HepG2 (cell line): ENCODE data around the gene TFDP1. TPM values are rescaled to one million over a fixed set of nuclear protein-coding genes. Genes with fewer than 3 reads are reported as not detected.

Experiments
- ATAC-seq: fragments of 200-7000 bp; cut with Tn5 transposase; 3 replicates; pipeline ENCODE4 v1.9.1; 2020; ENCODE audit warnings: mild to moderate bottlenecking, moderate library complexity
- BruUV-seq: library from RNA; stranded (reverse); fragments of 400-500 nt; replicated peaks from 2 replicates; lab custom pipeline; 2021; lab: Mats Ljungman, UMichigan
- CTCF ChIA-PET: fragments of 300-600 bp; formaldehyde crosslinking; extraction: SDS; loops from one replicate; lab custom pipeline; 2021; ENCODE audit warnings: low total read pairs, inconsistent platforms, low intra/inter-chr PET ratio; lab: Yijun Ruan, JAX
- POLR2A ChIA-PET: fragments of 350-600 bp; sonication (Branson Sonifier 250); formaldehyde crosslinking; loops from one replicate; lab custom pipeline; 2020; ENCODE audit warnings: antibody characterized with exemption, inconsistent platforms; lab: Yijun Ruan, JAX
- DNase-seq: peaks from one replicate; pipeline ENCODE4 v3.0.0-alpha.2; 2015; ENCODE audit warnings: low spot score
- FAIRE-seq: peaks from 3 replicates; lab custom pipeline; 2011; peaks lifted over from hg19 to GRCh38; lab: Jason Lieb, UNC
- H2AFZ ChIP-seq: one replicate; pipeline ENCODE4 v1.6.1; 2011; ENCODE audit warnings: low read length, inconsistent platforms
- H3K27ac ChIP-seq: fragments of 300-600 bp; 3 replicates; pipeline ENCODE4 v1.8.0; 2011; ENCODE audit warnings: mixed run types, mild to moderate bottlenecking, mixed read lengths, low read length, inconsistent platforms; ENCODE audit not compliant: insufficient read depth; ENCODE audit errors: extremely low read length
- H3K27me3 ChIP-seq, 2 experiments: fragments of 200-600 bp in 1 of 2; 2 replicates in 1 of 2; 3 replicates in 1 of 2; pipeline versions ENCODE4 v1.6.0 to v1.8.0; 2011; ENCODE audit warnings: low read length in 2 of 2, mild to moderate bottlenecking in 2 of 2, moderate library complexity in 2 of 2, inconsistent platforms in 1 of 2; ENCODE audit not compliant: insufficient read depth in 2 of 2, control insufficient read depth in 1 of 2
- H3K36me3 ChIP-seq, 2 experiments: fragments of 200-600 bp in 1 of 2; replicated peaks in 1 of 2; 2 replicates in 1 of 2; 3 replicates in 1 of 2; pipeline versions ENCODE4 v1.5.1 to v1.8.0; 2011; ENCODE audit warnings: low read length in 2 of 2, inconsistent platforms in 1 of 2; ENCODE audit not compliant: insufficient read depth in 2 of 2, control insufficient read depth in 1 of 2
- H3K4me1 ChIP-seq: 2 replicates; pipeline ENCODE4 v1.5.1; 2012; ENCODE audit warnings: low read length, inconsistent platforms; ENCODE audit not compliant: insufficient read depth
- H3K4me2 ChIP-seq: 2 replicates; pipeline ENCODE4 v1.6.0; 2011; ENCODE audit warnings: low read depth, low read length, inconsistent platforms
- H3K4me3 ChIP-seq, 3 experiments: fragments of 200-600 bp in 1 of 3; sonication (generic), shearing (Covaris generic) in 1 of 3; replicated peaks in 1 of 3; 2 replicates each; pipeline ENCODE4 v1.5.1; 2011 to 2016; ENCODE audit warnings: low read length in 3 of 3, inconsistent platforms in 2 of 3, low read depth in 2 of 3, mild to moderate bottlenecking in 2 of 3, control low read depth in 1 of 3, mixed read lengths in 1 of 3; ENCODE audit not compliant: insufficient read depth in 1 of 3
- H3K79me2 ChIP-seq: one replicate; pipeline ENCODE4 v1.6.1; 2011; ENCODE audit warnings: low read length, inconsistent platforms; ENCODE audit not compliant: insufficient read depth
- H3K9ac ChIP-seq: 2 replicates; pipeline ENCODE4 v1.6.0; 2011; ENCODE audit warnings: mild to moderate bottlenecking, low read depth, low read length, inconsistent platforms; ENCODE audit not compliant: insufficient read depth
- H3K9me3 ChIP-seq: 2 replicates; pipeline ENCODE4 v1.5.1; 2012; ENCODE audit warnings: mild to moderate bottlenecking, low read length
- H4K20me1 ChIP-seq: 2 replicates; pipeline ENCODE4 v1.6.0; 2011; ENCODE audit warnings: inconsistent platforms, mild to moderate bottlenecking, low read length, moderate library complexity; ENCODE audit not compliant: insufficient read depth
- CAMTA2 ChIP-seq: sonication (generic); formaldehyde crosslinking; IDR thresholded peaks from 2 replicates; pipeline ENCODE4 v1.4.0; 2020; ENCODE audit warnings: mild to moderate bottlenecking, missing genetic modification reagents, borderline replicate concordance
- DMAP1 ChIP-seq: IDR thresholded peaks from 2 replicates; pipeline ENCODE4 v1.6.1; 2016
- IRF2 ChIP-seq: IDR thresholded peaks from 2 replicates; pipeline ENCODE4 v1.6.1; 2018; ENCODE audit warnings: missing genetic modification reagents, missing compliant biosample characterization
- KDM2A ChIP-seq: sonication (generic); formaldehyde crosslinking; IDR thresholded peaks from 2 replicates; pipeline ENCODE4 v1.4.0; 2020; ENCODE audit warnings: low read depth, missing genetic modification reagents, borderline replicate concordance
- MZF1 ChIP-seq: sonication (generic); formaldehyde crosslinking; IDR thresholded peaks from 2 replicates; pipeline ENCODE4 v1.8.1; 2023; ENCODE audit warnings: mild to moderate bottlenecking, missing genetic modification reagents, borderline replicate concordance
- PRPF4 ChIP-seq: fragments of 200-400 bp; formaldehyde crosslinking; IDR thresholded peaks from 2 replicates; pipeline ENCODE4 v1.6.1; 2016; ENCODE audit warnings: low read length, low read depth; ENCODE audit not compliant: poor library complexity, severe bottlenecking
- RCOR2 ChIP-seq: IDR thresholded peaks from 2 replicates; pipeline ENCODE4 v1.6.1; 2016; ENCODE audit warnings: missing biosample characterization, missing genetic modification reagents
- SETDB1 ChIP-seq: sonication (generic); formaldehyde crosslinking; IDR thresholded peaks from 2 replicates; pipeline ENCODE4 v1.5.1; 2020; ENCODE audit warnings: missing genetic modification reagents, mild to moderate bottlenecking, borderline replicate concordance
- SMAD3 ChIP-seq: sonication (generic); formaldehyde crosslinking; IDR thresholded peaks from 2 replicates; pipeline ENCODE4 v1.4.0; 2020; ENCODE audit warnings: missing genetic modification reagents
- ZNF382 ChIP-seq: sonication (generic); formaldehyde crosslinking; IDR thresholded peaks from 2 replicates; pipeline ENCODE4 v1.5.0; 2020; ENCODE audit warnings: missing genetic modification reagents, mild to moderate bottlenecking, borderline replicate concordance
- ZNF546 ChIP-seq: sonication (generic); formaldehyde crosslinking; conservative IDR thresholded peaks from 2 replicates; pipeline ENCODE4 v1.8.1; 2023; ENCODE audit warnings: mild to moderate bottlenecking, missing genetic modification reagents
- WGBS: methylation state at CpG from one replicate; pipeline ENCODE4 v1.1.6; 2017; ENCODE audit warnings: low lambda C conversion rate; 5-methylcytosine and 5-hydroxymethylcytosine counted together
- in situ Hi-C: cut with HindIII; loops from 2 replicates; pipeline ENCODE4 v1.10.0; 2017; ENCODE audit warnings: low pct_unique_long_range_greater_than_20kb; ENCODE audit not compliant: extremely low pct_ligation_motif_present
- intact Hi-C: fragments of 100-400 bp; cut with micrococcal nuclease; formaldehyde crosslinking; loops from one replicate; pipeline ENCODE4 v1.10.0; 2022; ENCODE audit not compliant: unreplicated experiment
- polyA plus RNA-seq, 8 experiments: library from polyadenylated mRNA; depleted of rRNA in 3 of 8; stranded (reverse) in 7 of 8; unstranded in 1 of 8; fragments of >200 nt; fragmentation: Illumina TruSeq in 4 of 8; extraction: Trizol in 4 of 8; gene quantifications; 2 replicates each; pipeline versions ENCODE4 v1.2.1 to v1.2.3, GENCODE V29; 2011 to 2016; ENCODE audit warnings: low read depth in 4 of 8, missing spikeins in 1 of 8, mixed read lengths in 1 of 8; ENCODE audit not compliant: insufficient read depth in 1 of 8
- total RNA-seq, 5 experiments: library from RNA; depleted of rRNA; stranded (reverse); fragments of >200 nt; fragmentation: Illumina TruSeq; extraction: Trizol; gene quantifications; 2 replicates each; pipeline ENCODE4 v1.2.3, GENCODE V29; 2016; ENCODE audit warnings: low read depth in 1 of 5
- TF ChIP-seq, protein P1 (sequence below): sonication (generic); formaldehyde crosslinking; IDR thresholded peaks from 2 replicates; pipeline ENCODE4 v1.8.0; 2022; ENCODE audit warnings: mild to moderate bottlenecking, missing genetic modification reagents, moderate library complexity
- TF ChIP-seq, protein P2 (sequence below): sonication (generic); formaldehyde crosslinking; IDR thresholded peaks from 2 replicates; pipeline ENCODE4 v1.8.0; 2022; ENCODE audit warnings: missing genetic modification reagents, mild to moderate bottlenecking, borderline replicate concordance

TFDP1 gene
- total and polyA plus RNA-seq, 2 of the 13 experiments (the other 11 are each of a cell fraction or from before 2014, with no cell fraction given), result 38.0 to 84.2 TPM

DNA sequence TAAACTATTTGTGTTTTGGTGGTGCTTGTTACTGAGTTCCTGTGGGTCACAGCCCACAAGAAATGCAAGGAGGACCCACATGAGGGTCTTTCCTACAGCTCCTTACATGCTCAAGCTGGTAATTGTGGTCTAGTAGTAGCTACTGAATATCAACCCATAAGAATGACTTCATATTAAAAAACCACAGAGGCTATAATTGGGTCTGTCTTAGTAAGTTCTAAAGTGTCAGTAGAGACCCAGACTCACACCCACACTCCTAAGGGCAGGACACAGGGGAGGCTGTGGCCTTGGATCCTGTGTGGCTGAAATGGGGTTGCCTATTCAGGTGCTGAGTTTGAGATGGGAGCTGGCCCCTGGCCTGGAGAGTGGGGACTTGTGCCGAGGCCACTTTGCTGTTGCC, 19.6 kb downstream of the TFDP1 start (continued):
- TF ChIP-seq SMAD3 (CRISPR knock-in tag) (no peak), ZNF546 (CRISPR knock-in tag) (no peak)
- TF ChIP-seq, protein P1, sequence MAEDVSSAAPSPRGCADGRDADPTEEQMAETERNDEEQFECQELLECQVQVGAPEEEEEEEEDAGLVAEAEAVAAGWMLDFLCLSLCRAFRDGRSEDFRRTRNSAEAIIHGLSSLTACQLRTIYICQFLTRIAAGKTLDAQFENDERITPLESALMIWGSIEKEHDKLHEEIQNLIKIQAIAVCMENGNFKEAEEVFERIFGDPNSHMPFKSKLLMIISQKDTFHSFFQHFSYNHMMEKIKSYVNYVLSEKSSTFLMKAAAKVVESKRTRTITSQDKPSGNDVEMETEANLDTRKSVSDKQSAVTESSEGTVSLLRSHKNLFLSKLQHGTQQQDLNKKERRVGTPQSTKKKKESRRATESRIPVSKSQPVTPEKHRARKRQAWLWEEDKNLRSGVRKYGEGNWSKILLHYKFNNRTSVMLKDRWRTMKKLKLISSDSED (CRISPR knock-in tag), result no peak

- no peak for FAIRE-seq
- H3K4me1 ChIP-seq, result no peaks in the 10 kb centered on the region
- H3K4me3 ChIP-seq, result no peak overlapping the region
- CTCF ChIA-PET, result no interaction called here
- no peak overlapping the region for H3K4me2 ChIP-seq
- no peak for DNase-seq
- H3K9me3 ChIP-seq, result no peaks in the 10 kb centered on the region
- no TSS peak for BruUV-seq
- intact Hi-C loops (no loop called here), in situ Hi-C loops (no loop called here)
- H3K27me3 ChIP-seq, result no peaks in the 10 kb centered on the region; a peak in 1 of 5 replicates
- POLR2A ChIA-PET, result no interaction called here
- H3K36me3 ChIP-seq, result peaks cover 3 to 24% of the 10 kb centered on the region in 2 experiments; a peak in 4 of 5 replicates
- no peak overlapping the region for H2AFZ ChIP-seq
- no peak overlapping the region for H3K27ac ChIP-seq
- WGBS, result 95% methylated on average over 7 of the region's 8 CpGs
- no peak for ATAC-seq
- TF ChIP-seq RCOR2 (CRISPR knock-in tag) (no peak), KDM2A (CRISPR knock-in tag) (no peak), PRPF4 (no peak), SETDB1 (CRISPR knock-in tag) (no peak), MZF1 (CRISPR knock-in tag) (no peak), CAMTA2 (CRISPR knock-in tag) (no peak), ZNF382 (no peak), DMAP1 (no peak), IRF2 (CRISPR knock-in tag) (no peak)
- TF ChIP-seq, protein P2, sequence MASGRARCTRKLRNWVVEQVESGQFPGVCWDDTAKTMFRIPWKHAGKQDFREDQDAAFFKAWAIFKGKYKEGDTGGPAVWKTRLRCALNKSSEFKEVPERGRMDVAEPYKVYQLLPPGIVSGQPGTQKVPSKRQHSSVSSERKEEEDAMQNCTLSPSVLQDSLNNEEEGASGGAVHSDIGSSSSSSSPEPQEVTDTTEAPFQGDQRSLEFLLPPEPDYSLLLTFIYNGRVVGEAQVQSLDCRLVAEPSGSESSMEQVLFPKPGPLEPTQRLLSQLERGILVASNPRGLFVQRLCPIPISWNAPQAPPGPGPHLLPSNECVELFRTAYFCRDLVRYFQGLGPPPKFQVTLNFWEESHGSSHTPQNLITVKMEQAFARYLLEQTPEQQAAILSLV (CRISPR knock-in tag), result no peak
- H3K79me2 ChIP-seq, result peaks cover 86% of the 10 kb centered on the region
- H3K9ac ChIP-seq, result no peak overlapping the region
- H4K20me1 ChIP-seq, result no peaks in the 10 kb centered on the region; the same call in 1 of the 2 replicates
Measured at GRCh38 chr13:113605461-113605860, 20.9 kb downstream of the TFDP1 start.
